A549 (cell line): Measurements from ENCODE around the gene RERE. TPM values are rescaled to one million over a fixed set of nuclear protein-coding genes. Genes with fewer than 3 reads are reported as not detected.

Experiments
- ATAC-seq, 2 experiments: fragments of 200-7000 bp in 1 of 2; fragments of >200 bp in 1 of 2; cut with Nextera tagmentation in 1 of 2; cut with Tn5 transposase in 1 of 2; 3 replicates each; pipeline versions ENCODE4 v1.8.0 to v1.9.1; 2018 to 2020; ENCODE audit warnings: mild to moderate bottlenecking in 1 of 2, moderate library complexity in 1 of 2
- CTCF ChIA-PET: fragments of 300-600 bp; sonication (Branson Sonifier 250); formaldehyde crosslinking; extraction: SDS; loops from one replicate; lab custom pipeline; 2021; ENCODE audit warnings: antibody characterized with exemption, inconsistent platforms; lab: Yijun Ruan, JAX
- POLR2A ChIA-PET: fragments of 350-600 bp; formaldehyde crosslinking; extraction: SDS; loops from one replicate; lab custom pipeline; 2021; ENCODE audit warnings: antibody characterized with exemption, inconsistent platforms; lab: Yijun Ruan, JAX
- DNase-seq, 2 experiments: peaks; one replicate each; pipeline versions ENCODE4 v3.0.0 to v3.0.0-alpha.2; 2011 to 2016; ENCODE audit warnings: low read depth in 1 of 2, low spot score in 1 of 2
- FAIRE-seq: peaks from 2 replicates; lab custom pipeline; 2011; peaks lifted over from hg19 to GRCh38; lab: Jason Lieb, UNC
- H3K27ac ChIP-seq, 2 experiments: fragments of >200 bp; sonication (Bioruptor Twin); formaldehyde crosslinking; 3 replicates each; pipeline ENCODE4 v1.5.1; 2016 to 2017
- H3K4me1 ChIP-seq: fragments of >200 bp; sonication (Bioruptor Twin); formaldehyde crosslinking; 3 replicates; pipeline ENCODE4 v1.6.1; 2016
- H3K4me2 ChIP-seq: fragments of >200 bp; sonication (Bioruptor Twin); formaldehyde crosslinking; 3 replicates; pipeline ENCODE4 v1.6.1; 2016
- H3K4me3 ChIP-seq: fragments of >200 bp; sonication (Bioruptor Twin); formaldehyde crosslinking; 3 replicates; pipeline ENCODE4 v1.5.1; 2016
- H3K9me3 ChIP-seq: fragments of >200 bp; sonication (Bioruptor Twin); formaldehyde crosslinking; 3 replicates; pipeline ENCODE4 v1.6.1; 2016
- BHLHE40 ChIP-seq: IDR thresholded peaks from 2 replicates; pipeline ENCODE4 v1.6.1; 2012; ENCODE audit warnings: low read depth, low read length, inconsistent platforms
- CHD2 ChIP-seq: fragments of 150-350 bp; IDR thresholded peaks from 2 replicates; pipeline ENCODE4 v1.6.1; 2014; ENCODE audit warnings: low read length; ENCODE audit not compliant: partially characterized antibody
- CTCF ChIP-seq: fragments of >200 bp; sonication (Bioruptor Twin); formaldehyde crosslinking; IDR thresholded peaks from 3 replicates; pipeline ENCODE4 v1.5.1; 2016
- EHMT2 ChIP-seq: fragments of 200-600 bp; sonication (generic); IDR thresholded peaks from 2 replicates; pipeline ENCODE4 v1.6.1; 2016; ENCODE audit warnings: antibody characterized with exemption, low read depth, mild to moderate bottlenecking, moderate library complexity
- ELK1 ChIP-seq: fragments of 150-350 bp; IDR thresholded peaks from 2 replicates; pipeline ENCODE4 v1.6.1; 2014; ENCODE audit warnings: low read depth, mild to moderate bottlenecking, low read length
- EP300 ChIP-seq, 2 experiments: fragments of >200 bp; sonication (Bioruptor Twin); formaldehyde crosslinking; IDR thresholded peaks; 2 replicates in 1 of 2; 3 replicates in 1 of 2; pipeline ENCODE4 v1.6.1; 2016 to 2017
- FOSB ChIP-seq: fragments of 250-450 bp; sonication (Bioruptor Pico); IDR thresholded peaks from 2 replicates; pipeline ENCODE4 v1.5.0; 2020; ENCODE audit warnings: mild to moderate bottlenecking, moderate library complexity
- GATA3 ChIP-seq: IDR thresholded peaks from 2 replicates; pipeline ENCODE4 v1.6.1; 2012; ENCODE audit warnings: borderline replicate concordance
- HMGXB4 ChIP-seq: fragments of 250-450 bp; sonication (Bioruptor Pico); IDR thresholded peaks from 2 replicates; pipeline ENCODE4 v1.5.0; 2021; ENCODE audit warnings: mild to moderate bottlenecking, moderate library complexity, borderline replicate concordance
- HOXB5 ChIP-seq: fragments of 250-450 bp; sonication (Bioruptor Pico); IDR thresholded peaks from 2 replicates; pipeline ENCODE4 v1.5.0; 2020; ENCODE audit warnings: mild to moderate bottlenecking, moderate library complexity
- JUNB ChIP-seq: fragments of >200 bp; sonication (Bioruptor Twin); formaldehyde crosslinking; IDR thresholded peaks from 2 replicates; pipeline ENCODE4 v1.6.1; 2016
- KDM5A ChIP-seq: fragments of 200-600 bp; sonication (generic); IDR thresholded peaks from 2 replicates; pipeline ENCODE4 v1.6.1; 2016; ENCODE audit warnings: antibody characterized with exemption, mild to moderate bottlenecking
- MAFK ChIP-seq: fragments of 450-650 bp; IDR thresholded peaks from 2 replicates; pipeline ENCODE4 v1.6.1; 2014; ENCODE audit not compliant: partially characterized antibody
- MYC ChIP-seq: IDR thresholded peaks from 2 replicates; pipeline ENCODE4 v1.6.1; 2012; ENCODE audit warnings: mild to moderate bottlenecking, inconsistent platforms, low read length, improper control_type of control experiment, borderline replicate concordance
- NPAS2 ChIP-seq: fragments of 250-450 bp; sonication (Bioruptor Pico); IDR thresholded peaks from 2 replicates; pipeline ENCODE4 v1.8.0; 2022; ENCODE audit warnings: mild to moderate bottlenecking, moderate library complexity, borderline replicate concordance
- PBX3 ChIP-seq: IDR thresholded peaks from 2 replicates; pipeline ENCODE4 v1.6.1; 2012
- POLR2A ChIP-seq: IDR thresholded peaks from 2 replicates; pipeline ENCODE4 v1.6.1; 2012; ENCODE audit warnings: mild to moderate bottlenecking, low read length
- RCOR1 ChIP-seq: fragments of 150-350 bp; IDR thresholded peaks from 2 replicates; pipeline ENCODE4 v1.6.1; 2014; ENCODE audit warnings: antibody characterized with exemption, low read length, low read depth
- REST ChIP-seq: fragments of 200-600 bp; sonication (generic); IDR thresholded peaks from 2 replicates; pipeline ENCODE4 v1.6.1; 2016; ENCODE audit warnings: antibody characterized with exemption, mild to moderate bottlenecking, moderate library complexity
- RFX5 ChIP-seq: fragments of 450-650 bp; IDR thresholded peaks from 2 replicates; pipeline ENCODE4 v1.7.1; 2014; ENCODE audit warnings: antibody characterized with exemption, mild to moderate bottlenecking, moderate library complexity
- RNF2 ChIP-seq: fragments of 200-600 bp; sonication (generic); IDR thresholded peaks from 2 replicates; pipeline ENCODE4 v1.6.1; 2016; ENCODE audit warnings: low read depth, mild to moderate bottlenecking, antibody characterized with exemption, moderate library complexity, borderline replicate concordance
- TFCP2L1 ChIP-seq: fragments of 250-450 bp; sonication (Bioruptor Pico); IDR thresholded peaks from 2 replicates; pipeline ENCODE4 v1.5.0; 2021; ENCODE audit warnings: mild to moderate bottlenecking
- WGBS: methylation state at CpG from one replicate; pipeline ENCODE4 v1.1.6; 2017; ENCODE audit errors: missing lambda C conversion rate; 5-methylcytosine and 5-hydroxymethylcytosine counted together
- polyA plus RNA-seq, 4 experiments: library from polyadenylated mRNA; depleted of rRNA in 3 of 4; stranded (reverse); fragments of >200 nt; fragmentation: RNase III in 1 of 4; extraction: RNeasy Plus Mini Kit Qiagen cat#74134 plus additional on column Dnase treatment in 1 of 4; gene quantifications; 2 replicates in 3 of 4; 3 replicates in 1 of 4; pipeline ENCODE4 v1.2.3, GENCODE V29; 2011 to 2017

Gene RERE
- polyA plus RNA-seq, 2 of the 4 experiments (the other 2 are of a cell fraction), result 12.6 to 28.6 TPM

GRCh38 chr1:8390707-8391106 is 426.7 kb downstream of the RERE start:
- CTCF ChIA-PET, result interaction anchor here (1.6 kb wide), 1 partner anchor 19 kb away, joined by 3 read pairs; no protein-coding TSS in a partner anchor
- TF ChIP-seq CTCF (no peak), REST (no peak), TFCP2L1 (CRISPR knock-in tag) (no peak), CHD2 (no peak), EHMT2 (no peak)
- TF ChIP-seq, all 56 proteins: peak for 0
- FAIRE-seq, result no peak
- no peak overlapping the region; a peak in 1 of 6 replicates for H3K27ac ChIP-seq
- H3K4me3 ChIP-seq, result no peak overlapping the region
- ATAC-seq, result no peak
- H3K4me1 ChIP-seq, result peaks cover 14% of the 10 kb centered on the region
- 91% methylated on average over 4 of the region's 4 CpGs for WGBS
- no peak overlapping the region for H3K4me2 ChIP-seq
- no peak for DNase-seq
- no peaks in the 10 kb centered on the region for H3K9me3 ChIP-seq
- POLR2A ChIA-PET, result no interaction called here

- 97% methylated on average over 7 of the region's 7 CpGs for WGBS
- Histone ChIP-seq H3K4me2 (no peak overlapping the region), H3K4me3 (no peak overlapping the region), H3K27ac (no peak overlapping the region), H3K9me3 (no peaks in the 10 kb centered on the region), H3K4me1 (peaks cover 7% of the 10 kb centered on the region; the same call in 2 of the 3 replicates)
- ATAC-seq (no peak), FAIRE-seq (no peak), DNase-seq (no peak)
- no peak for TF ChIP-seq RCOR1
- ChIA-PET POLR2A (no interaction called here), CTCF (interaction anchor here (1.6 kb wide), 1 partner anchor 19 kb away, joined by 3 read pairs; no protein-coding TSS in a partner anchor)
These were observed 427.4 kb downstream of the RERE start for GRCh38 chr1:8389958-8390535.

GRCh38 chr1:8388732-8389562 is 428.5 kb downstream of the RERE start:
- ChIA-PET CTCF (interaction anchor here (1.6 kb wide), 1 partner anchor 20 kb away, joined by 3 read pairs; no protein-coding TSS in a partner anchor), POLR2A (no interaction called here)
- 93% methylated on average over 11 of the region's 12 CpGs for WGBS
- DNase-seq (no peak), ATAC-seq (no peak), FAIRE-seq (no peak)
- Histone ChIP-seq H3K27ac (no peak overlapping the region), H3K4me2 (no peak overlapping the region), H3K4me3 (no peak overlapping the region), H3K4me1 (no peaks in the 10 kb centered on the region), H3K9me3 (no peaks in the 10 kb centered on the region)
- TF ChIP-seq MAFK, result no peak
- no peak for TF ChIP-seq FOSB (CRISPR knock-in tag)
- no peak for TF ChIP-seq HOXB5 (CRISPR knock-in tag)
- TF ChIP-seq GATA3, result no peak
- TF ChIP-seq KDM5A, result no peak
- no peak for TF ChIP-seq ELK1
- TF ChIP-seq EP300 (IDR thresholded peaks at IDR 0.05), result no peak
- TF ChIP-seq PBX3, result no peak
- no peak for TF ChIP-seq MYC
- no peak for TF ChIP-seq BHLHE40
- TF ChIP-seq POLR2A, result no peak
- TF ChIP-seq HMGXB4 (CRISPR knock-in tag), result no peak
- TF ChIP-seq RFX5, result no peak
- TF ChIP-seq JUNB, result no peak
- no peak for TF ChIP-seq NPAS2 (CRISPR knock-in tag)
- no peak for TF ChIP-seq RNF2
